NCI-H1694 treated with DMSO at 0.1 percent for 48 hours (cell line): ENCODE data around the gene PGAM2.

Experiments
- DNase-seq: peaks from one replicate; lab custom pipeline; 2025; lab: John Stamatoyannopoulos, UW

Gene PGAM2

DNA sequence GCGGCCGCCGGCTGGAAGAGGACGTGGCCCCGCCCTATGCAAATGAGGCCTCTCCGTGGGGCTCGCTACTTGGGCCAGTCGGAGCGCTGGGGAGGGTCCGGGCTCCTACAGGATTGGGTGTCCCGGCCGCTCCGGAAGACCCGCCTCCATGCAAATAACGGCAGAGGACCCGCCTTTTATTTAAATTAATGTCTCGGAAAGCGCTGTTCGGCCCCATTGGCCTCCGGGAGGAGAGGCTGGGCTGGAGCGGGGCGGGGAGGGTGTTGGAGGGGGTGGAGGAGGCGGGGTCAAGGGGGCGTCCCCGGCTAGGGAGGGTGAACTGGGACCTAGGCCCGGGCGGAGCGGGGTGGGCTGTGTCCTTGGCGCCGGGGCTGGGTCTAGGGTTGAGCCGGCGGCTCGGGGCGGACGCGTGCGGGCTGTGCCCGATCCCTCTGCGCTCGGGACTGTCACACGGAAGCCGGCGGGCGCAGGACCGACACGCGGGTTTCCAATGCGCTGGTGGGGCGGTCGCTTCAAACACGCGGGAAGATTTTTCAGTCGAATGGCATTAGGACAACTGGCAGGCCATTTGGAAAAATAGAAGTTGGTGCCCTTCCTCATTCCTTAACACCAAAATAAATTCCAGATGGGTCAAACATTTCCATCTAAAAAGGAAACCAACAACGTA, 17.3 kb upstream of the PGAM2 start:
- DNase-seq, result peak; percentile 98

DNA sequence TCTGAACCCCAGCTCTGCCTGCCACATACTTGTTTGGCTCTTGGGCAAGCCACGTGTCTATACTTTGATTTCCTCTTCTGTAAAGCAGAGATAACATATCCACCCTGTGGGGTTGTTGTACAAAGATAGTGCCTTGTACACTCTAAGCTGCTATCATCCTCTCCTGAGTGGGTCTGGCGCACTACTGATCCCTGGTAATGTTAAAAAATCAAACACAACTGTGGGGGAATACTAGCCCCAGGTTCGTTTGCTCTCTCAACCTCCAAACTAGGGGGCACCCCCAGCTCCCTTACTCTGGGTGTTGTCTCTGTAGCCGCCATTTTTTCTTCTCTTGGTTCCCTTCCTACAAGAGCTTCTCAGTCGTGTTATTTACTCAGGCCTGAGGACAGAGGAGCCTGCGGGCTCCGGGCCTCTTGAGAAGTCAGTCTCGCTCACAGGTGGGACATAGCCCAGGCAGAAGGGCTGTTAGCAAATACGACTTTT, 15.9 kb upstream of the PGAM2 start:
- DNase-seq, result no peak

DNA sequence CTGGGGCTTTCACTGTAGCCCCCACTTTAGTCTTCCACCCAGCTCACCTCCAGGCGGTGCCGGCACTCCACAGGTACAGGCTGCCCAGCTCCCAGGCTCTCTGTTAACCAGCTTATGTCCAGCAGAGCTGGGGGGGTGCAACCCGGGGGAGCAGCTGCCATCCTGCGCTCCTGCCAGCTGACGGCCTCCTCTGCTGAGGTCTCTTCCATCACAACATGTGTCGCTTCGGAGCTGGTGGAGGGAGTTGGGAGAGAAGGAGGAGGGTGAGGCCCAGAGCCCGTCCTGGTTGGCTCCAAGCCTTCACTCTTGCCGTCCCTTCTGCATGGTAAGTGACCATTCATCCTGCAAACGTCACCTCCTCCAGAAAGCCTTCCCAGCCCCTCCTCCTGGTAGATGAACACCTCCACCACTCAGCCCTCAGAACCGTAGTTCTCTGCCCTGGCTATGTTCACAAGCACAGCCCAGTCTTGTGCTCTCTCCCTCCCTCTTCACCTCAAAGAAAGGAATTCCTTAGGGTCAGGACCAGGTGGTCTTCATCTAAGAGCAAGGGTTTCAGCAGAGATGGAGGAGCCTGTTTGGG, 15.4 kb upstream of the PGAM2 start:
- DNase-seq, result no peak

DNA sequence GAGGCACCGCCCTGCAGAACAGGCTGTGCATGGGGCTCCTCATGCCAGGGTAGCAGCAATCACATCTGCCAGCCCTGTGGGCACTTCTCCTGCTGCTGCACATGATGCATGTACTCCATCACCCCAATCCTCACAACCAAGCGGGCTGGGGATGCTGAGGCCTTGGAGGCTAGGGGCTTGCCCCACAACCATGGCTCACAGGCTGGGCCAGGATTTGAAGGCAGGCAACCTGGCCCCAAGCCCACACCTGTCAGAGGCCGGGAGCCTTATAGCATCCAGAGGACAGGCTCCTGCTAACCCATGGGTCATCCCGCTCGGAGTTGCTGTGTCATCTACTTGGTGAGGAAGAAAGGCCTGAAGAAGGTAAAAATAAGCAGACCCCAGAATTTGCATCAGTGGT, 14.8 kb upstream of the PGAM2 start:
- DNase-seq, result no peak

DNA sequence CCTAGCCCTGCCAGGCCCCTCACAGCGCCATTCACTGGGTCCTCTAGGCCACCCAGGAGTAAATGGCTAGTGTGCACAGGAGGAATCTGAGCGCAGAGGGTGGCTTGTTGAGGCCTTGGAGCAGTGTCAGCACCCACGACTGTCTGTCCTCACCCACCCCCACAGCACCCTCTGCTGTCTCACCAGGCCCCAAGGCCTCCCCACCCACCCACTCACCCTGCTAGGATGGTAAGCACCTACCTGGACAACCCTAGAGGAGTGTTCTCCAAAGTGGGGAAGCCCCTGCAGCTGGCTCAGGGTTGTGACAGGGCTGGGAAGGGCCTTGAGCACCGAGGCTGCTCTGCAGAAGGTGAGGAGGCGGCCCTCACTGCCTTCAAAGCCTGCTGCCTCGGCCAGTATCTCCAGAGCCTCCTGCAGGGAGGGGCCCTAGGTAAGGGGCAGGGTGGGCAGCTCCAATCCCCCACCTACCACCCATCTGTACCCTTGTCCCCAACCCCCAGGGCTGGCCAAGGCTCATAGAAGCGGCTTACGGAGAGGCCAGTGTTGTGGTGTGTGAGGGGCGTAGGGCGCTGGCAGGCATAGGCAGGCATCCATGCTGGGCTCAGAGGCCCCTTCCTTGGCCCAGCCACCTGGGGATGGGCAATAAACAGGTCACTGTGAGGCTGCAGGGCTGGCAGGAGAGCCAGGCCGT, 14.1 kb upstream of the PGAM2 start:
- no peak for DNase-seq

DNA sequence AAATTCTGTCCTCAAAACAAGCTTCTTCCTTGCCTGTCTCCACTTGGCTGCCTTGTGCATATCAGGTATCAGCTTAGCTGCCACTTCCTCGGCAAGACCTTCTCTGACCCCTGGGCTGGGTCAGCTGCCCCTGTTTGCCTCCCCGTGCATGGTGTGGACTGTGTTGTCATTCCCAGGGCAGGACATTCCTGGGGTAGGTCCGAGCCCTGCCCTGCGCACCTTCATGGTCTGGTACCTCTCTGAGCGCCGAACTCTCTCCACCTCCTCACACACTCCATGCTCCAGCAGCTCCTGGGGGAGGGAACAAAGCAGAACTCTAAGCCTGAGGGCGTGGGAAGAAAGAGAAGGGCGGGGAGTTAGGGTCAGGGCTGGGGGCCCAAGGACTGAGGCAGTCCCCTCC, 13.2 kb upstream of the PGAM2 start:
- no peak for DNase-seq

DNA sequence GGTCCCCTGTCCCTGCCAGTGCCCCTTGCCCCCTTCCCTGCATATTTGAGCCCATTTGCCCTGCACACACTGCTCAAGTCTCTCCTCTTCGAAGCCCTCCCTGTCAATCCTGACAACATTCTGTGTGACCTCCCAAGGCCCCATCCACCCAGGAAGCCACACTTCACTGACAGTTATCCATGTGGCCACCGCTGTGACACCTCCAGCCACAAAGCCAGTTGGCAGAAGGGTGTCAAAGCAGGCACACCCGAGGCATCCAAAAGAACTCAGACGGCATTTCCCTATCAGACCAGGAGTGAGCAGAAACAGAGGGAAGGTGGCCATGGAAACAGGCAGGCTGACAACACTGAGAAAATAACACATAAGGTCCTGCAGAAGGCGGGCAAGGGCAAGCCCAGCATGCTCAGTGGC, 12.3 kb upstream of the PGAM2 start:
- no peak for DNase-seq

DNA sequence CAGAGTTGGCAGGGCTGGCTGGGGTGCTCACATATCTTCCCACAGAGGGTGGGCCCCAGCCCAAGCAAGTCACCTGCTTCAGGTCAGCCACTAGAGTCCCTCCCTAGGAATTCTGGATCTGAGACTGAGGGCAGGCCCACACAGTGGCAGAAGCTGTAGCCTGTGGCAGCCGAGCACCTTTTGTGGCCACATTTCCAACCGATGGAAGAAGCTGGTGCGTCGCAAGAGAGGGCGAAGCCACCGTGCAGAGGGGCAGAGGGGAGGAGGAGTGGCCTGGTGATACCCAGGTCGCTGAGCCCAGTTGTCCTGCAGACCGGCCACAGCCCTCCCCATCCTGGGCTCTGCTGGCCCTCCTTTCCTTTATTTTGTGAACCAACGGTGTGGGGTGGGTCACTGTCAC, 11.7 kb upstream of the PGAM2 start:
- DNase-seq, result no peak

DNA sequence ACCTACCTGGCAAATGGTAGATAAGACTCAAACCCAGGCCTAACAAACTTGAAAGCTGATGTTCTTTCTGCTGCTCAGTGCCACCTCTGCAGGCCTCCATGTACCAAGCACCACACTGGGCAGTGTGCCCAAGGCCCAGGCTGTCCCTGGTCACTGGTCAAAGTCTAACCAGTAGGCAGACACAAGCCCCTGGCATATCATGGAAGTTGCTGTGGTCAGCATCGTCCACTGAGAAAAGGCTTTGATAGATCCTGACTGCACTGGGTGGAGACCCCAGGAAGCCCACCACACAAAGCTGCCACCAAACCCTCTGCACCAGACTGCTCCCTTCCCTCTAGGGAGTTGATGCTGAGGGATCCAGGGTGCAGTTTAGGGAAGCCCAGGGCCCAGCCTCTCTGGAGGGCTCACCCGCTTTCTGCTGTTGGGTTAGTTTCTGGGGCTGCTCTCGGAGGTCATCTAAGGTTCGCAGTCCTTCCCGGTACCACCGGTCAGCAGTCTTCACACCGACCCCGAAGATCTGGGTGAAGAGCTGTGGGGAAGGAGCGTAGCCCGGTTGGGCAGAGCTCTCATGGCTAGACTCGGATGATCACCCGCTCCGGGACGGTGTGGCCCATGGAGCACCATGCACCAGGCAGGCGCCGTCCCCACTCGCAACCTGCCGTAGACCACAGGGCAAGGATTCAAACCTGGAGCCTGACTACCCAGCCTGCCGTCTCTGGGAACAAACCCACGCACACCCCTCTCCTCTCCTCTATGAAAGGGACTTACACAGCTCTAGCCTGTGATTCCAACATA, 10.9 kb upstream of the PGAM2 start:
- DNase-seq, result no peak

DNA sequence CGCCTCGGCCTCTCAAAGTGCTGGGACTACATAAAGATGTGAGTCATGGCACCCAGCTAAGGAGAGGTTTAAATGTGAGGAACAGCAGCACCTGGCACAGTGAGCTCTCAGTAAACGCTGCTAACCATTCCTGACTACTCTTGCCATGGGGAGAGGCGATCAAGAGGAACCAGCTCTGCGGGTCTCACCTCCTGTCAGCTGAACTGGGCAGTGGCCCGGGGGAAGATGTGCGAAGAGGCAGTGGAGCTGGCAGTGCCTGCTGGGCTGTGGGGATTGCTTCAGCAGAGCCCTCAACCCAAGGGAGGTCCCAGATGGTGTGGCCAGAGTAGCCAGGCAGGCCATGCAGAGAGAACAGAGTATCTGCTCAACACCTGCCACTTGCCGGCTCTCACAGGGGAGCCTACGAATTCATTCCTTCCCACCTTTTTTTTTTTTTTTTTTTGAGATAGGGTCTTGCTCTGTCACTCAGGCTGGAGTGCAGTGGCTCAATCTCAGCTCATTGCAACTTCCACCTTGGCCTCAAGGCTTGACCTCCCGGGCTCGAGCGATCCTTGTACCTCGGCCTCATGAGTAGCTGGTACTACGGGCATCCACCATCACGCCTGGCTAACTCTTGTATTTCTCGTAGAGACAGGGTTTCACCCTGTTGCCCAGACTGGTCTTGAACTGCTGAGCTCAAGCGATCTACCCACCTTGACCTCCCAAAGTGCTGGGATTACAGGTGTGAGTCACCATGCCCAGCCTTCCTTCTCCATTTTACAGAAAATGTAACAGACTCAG, 10.1 kb upstream of the PGAM2 start:
- no peak for DNase-seq

DNA sequence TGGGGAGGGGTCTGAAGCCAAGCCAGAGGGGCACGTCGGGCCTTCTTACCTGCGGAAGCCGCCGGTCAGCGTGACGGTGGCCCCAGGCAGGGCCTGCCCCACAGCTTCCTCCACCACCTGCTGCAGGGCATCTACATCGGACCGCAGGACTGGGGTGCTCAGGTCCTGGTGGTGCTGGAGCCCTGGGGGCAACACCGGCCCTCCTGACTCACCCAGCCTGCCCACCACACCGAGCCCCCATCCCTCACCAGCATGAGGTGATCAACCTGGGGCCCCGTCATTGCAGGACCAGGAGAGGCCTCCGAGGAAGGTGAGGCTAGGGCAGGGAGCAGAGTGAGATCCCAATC, 9.0 kb upstream of the PGAM2 start:
- DNase-seq, result no peak

DNA sequence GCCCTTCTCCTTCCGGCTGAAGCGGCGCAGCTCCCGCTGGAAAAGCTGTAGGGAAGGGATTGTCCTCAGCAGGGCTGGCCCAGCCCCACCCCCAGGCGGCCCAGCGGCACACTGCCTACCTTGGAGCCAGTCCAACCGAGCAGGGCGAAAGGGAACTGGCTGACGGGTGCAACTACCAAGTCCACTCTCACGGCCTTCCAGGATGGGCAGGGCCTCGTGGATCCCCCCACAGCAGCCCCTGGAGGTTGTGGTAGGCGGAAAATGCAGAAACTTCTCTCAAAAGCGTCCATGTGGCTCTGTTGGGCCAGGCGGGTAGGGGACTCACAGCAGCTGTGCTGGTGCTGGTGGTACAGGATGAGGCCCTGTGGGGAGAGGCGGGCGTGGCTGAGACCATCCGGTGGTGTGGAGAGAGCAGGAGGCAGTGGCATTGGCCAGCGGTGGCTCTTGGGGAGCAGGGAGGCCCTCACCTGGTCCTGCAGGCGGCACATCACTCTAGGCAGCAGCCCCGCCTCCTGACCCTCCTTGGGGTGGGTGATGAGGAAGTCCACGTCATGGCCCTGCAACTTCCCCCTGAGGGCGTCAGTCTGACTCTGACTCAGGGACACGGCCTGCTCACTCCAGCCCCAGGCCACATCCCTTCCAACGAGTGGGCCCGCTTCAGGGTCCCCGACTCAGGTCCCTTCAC, 8.4 kb upstream of the PGAM2 start:
- DNase-seq, result no peak

DNA sequence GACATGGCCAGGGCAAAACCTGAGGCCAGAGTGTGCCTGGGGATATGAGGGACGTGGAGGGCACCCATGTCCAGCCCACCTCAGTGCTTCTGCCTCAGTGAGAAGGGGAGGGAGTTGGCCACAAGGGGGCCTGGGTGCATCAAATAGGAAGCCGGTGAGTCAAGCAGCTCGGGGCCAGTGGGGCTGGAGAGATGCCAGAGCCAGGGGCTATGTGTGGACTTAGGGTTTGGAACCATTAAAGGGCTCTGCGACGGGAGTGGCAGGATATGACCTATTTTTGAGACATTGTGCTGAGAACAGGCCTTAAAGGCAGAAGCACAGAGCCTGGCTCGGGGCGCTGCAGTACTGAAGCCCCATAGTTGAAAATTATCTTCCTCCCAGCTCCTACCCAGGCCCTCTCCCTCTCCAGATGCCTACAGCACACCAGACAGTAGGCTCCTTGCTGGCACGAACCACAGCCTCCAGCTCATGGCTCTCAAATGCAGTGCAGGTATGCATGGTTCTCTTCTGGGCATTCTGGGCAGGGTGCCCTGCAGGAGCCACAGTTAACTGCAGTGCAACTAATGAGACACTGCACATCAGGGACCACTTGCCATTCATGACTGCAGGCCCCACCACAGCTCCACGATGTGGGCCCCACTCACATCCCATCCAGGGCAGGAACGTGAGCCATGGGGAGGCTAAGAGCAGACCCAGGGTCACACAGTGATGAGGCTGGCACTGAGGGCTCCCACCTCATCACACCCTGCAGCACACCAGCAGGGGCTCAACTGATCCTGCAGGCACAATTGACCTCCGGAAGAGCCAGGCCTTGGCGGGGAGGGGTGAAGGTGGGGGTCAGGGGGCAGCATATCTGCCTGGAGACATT, 7.2 kb upstream of the PGAM2 start:
- peak; percentile 44 for DNase-seq

DNA sequence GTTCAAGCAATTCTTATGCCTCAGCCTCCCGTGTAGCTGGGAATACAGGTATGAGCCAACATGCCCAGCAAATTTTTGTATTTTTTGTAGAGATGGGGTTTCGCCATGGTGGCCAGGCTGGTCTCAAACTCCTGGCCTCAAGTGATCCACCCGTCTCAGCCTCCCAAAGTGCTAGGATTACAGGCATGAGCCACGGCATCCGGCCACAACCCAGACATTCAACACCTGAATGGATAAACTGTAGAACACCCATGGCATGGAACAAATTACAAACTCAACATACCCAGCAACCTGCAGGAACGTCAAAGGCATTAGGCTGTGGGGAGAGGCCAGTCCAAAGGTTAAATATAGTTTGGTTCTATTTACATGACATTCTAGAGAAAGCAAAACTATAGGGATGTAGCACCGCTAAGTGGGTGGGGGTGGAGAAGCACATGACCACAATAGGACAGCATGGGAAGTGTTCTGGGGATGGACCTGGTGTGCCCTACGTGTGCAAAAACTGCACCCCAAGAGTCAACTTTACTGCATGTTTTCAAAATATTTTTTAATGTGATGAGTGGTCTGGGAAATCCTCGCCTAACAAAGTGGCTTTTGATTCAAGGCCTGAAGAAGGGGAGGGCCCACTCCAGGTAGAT, 6.5 kb upstream of the PGAM2 start:
- no peak for DNase-seq

DNA sequence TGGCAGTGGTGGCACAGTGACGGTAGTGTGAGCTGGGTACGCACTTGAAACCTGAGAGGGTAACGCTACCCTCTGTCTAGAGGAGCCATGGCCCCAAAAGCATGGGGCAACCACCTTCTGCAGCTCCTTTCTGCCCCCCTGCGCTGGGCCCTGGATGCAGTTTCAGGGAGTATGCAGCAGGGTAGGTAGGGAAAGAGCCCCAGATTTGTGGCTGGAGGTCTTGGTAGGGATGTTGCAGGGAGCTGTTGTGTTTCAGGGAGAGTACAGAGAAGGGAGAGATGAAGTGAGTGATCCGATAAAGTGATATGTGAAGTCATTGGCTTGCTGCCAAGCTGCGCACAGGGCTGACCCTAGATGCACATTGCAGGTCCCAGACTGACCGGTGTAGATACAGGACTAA, 2.7 kb upstream of the PGAM2 start:
- no peak for DNase-seq

DNA sequence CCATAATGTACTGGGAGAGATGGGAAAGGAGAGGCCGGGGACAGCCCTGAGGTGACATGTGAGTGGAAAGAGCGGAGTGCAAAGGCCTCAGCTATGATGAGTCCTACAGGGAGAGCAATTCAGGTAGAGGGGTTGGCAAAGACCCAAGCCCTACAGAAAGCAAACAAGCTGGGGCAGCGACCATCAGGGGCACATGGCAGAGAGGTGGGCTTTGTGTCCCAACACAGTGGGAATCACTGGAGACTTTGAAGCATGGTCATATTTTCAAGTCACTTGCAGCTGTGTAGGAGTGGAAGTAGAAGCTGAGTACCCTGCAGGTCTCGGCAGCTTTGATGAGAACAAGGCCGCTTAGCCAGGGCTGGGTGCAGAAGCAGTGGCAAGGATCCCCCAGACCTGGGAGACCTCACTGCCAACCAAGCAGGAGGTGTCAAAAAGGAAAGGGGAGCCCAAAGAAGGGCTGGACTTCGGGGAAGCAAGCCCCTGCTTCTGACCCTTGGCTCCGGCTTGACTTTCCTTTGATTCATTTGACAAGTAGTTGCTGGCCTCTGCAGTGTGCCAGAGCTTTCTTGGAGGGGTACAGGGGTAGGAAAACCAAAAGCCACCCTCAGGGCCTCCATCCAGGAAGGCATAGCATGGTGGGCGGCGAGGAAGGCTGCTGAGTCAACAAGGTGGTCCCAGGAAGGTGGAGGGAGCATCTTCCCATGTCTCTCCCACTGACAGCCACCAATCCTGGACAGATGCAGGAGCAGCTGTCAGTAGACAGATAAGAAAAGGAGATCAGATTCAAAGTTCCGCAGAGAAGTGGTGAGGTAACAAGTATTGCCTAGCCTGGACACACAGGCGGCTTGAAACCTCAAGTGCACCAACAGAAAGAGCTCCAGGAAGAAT, 1.9 kb upstream of the PGAM2 start:
- no peak for DNase-seq

DNA sequence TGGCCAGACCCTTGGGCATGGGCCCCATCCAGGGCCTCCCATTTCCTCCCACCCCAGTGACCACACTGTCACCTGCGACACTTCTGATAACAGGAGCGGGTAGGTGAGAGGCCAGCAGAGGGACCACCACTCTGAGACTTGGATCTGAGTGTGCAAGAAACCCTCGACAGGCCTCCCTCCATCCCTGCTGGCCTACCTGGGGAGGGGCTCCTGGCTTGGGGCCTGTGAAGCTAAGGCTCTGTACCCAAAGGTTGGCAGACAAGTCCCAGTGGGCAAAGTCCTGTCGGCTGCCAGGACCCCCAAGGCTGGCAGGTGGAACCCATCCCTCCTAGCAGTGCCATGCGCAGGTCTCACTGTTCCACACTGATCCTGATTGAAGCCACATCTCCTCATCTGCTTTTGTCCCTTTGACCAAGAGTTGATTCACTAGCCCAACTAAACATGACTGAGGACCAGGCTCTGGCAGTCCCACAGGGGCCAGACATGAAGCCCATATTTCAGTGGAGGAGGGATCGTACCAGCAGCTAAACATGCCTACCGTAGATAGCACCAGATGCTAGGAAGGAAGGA, 1.2 kb upstream of the PGAM2 start:
- no peak for DNase-seq

DNA sequence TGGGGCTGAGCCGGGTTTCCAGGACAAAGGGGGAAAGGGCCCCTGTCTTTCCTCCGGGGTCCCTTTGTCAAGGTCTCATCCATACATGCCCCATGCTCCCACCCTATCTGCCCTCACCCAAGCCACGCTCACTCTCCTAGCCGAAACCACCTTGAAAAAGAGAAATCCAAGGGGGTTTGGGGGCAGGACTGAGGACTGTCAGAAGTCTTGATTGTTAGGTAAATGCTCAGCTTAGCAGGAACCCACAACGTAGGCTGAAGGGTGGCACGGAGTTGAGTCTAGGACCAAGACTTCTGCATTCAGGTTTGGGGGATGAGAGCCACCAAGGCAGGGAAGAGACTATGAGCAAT, 719 bp upstream of the PGAM2 start:
- no peak for DNase-seq
